Measurements from ENCODE around the gene CHST2. TPM values are rescaled to one million over a fixed set of nuclear protein-coding genes. Genes with fewer than 3 reads are reported as not detected.

CHST2 gene, protein sequence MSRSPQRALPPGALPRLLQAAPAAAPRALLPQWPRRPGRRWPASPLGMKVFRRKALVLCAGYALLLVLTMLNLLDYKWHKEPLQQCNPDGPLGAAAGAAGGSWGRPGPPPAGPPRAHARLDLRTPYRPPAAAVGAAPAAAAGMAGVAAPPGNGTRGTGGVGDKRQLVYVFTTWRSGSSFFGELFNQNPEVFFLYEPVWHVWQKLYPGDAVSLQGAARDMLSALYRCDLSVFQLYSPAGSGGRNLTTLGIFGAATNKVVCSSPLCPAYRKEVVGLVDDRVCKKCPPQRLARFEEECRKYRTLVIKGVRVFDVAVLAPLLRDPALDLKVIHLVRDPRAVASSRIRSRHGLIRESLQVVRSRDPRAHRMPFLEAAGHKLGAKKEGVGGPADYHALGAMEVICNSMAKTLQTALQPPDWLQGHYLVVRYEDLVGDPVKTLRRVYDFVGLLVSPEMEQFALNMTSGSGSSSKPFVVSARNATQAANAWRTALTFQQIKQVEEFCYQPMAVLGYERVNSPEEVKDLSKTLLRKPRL
- 0.26 TPM for total RNA-seq (2021; ENCODE audit: unreplicated experiment)
- polyA plus RNA-seq (2012; ENCODE audit: insufficient read length): 0.12 TPM
- percentile 12 among the genes with signal in this experiment for Bru-seq, nascent RNA
- percentile 20 among the genes with signal in this experiment for BruChase-seq, experiment 1, labeled RNA remaining after a 2-hour chase
- percentile 26 among the genes with signal in this experiment for BruChase-seq, experiment 2, labeled RNA remaining after a 6-hour chase
- long read RNA-seq: 0 reads

DNA sequence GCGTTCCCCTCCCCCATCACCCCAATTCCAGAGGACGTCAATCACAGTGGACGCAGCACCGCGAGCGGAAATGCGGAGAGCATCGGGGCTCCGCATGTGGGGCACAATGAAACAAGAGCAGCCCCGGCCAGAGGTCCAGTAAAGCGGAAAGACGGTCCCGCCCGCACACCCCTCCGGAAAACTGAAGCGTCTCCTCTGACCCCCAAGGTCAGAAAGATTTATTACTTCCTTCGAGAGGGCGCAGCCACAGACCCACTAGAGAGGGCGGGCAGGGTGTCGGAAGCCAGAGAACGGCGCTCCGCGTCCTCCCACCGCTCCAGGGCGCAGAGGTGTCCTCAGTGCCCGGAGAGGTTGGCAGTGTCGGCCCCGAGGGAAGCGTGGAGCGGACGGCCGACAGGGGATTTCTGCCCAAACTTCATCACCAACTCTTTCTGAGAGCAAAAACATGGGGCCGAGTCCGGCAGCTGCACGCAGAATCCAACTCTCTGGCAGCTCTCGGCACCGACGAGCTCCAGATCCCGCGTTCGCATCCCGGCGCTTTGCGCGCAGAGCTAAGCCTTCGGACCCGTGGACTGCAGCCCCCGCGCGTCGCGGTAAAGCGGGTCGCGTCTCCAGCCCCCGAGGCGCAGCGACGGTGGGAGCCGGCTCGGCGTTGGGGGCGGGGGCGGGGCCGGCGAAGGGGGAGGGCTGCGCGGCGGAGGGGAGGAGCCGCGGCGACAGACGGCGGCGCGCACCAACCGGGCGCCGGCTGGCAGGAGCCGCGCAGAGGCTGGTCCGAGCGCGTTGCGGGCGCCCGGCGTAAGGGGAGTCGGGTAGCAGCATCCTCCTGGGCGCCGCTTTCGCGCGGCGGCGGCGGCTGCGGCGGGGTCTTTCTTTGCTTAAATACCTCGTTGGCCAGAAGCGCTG, at the start of gene CHST2:
Gene CHST2, plus strand, starts transcription at position 763 of the 906 bp plus-strand sequence. CDS start 1,046 bp downstream, outside the sequence.
- CTCF ChIA-PET: no interaction called here

GRCh38 chr3:143070977-143071551, 48.5 kb upstream of the CHST2 start:
- H3K4me3 ChIP-seq (ENCODE audit: low read depth in 2 of 2, low read length in 2 of 2): no peak overlapping the region
- no peaks in the 10 kb centered on the region for H3K9me3 ChIP-seq (ENCODE audit: control insufficient read depth, insufficient read depth, low read depth, low read length)
- ChIA-PET CTCF (no interaction called here), POLR2A (no interaction called here)
- 0 out of 2 replicates have a peak, but pooled peaks have one; percentile 37 for ATAC-seq
- H3K36me3 ChIP-seq (ENCODE audit: control insufficient read depth, insufficient read depth, low read length): no peaks in the 10 kb centered on the region
- no peak for DNase-seq (ENCODE audit: low read depth, low spot score)
- in situ Hi-C loops (cut with HindIII; ENCODE audit: low pct_unique_long_range_greater_than_20kb, low sequenced_read_pairs): no loop called here
- H3K27ac ChIP-seq (ENCODE audit: low read length): no peak overlapping the region
- H3K4me1 ChIP-seq (ENCODE audit: control insufficient read depth, insufficient read depth, low read length): no peaks in the 10 kb centered on the region
- BruUV-seq (replicated peaks): no TSS peak
- H3K27me3 ChIP-seq (ENCODE audit: control insufficient read depth, insufficient read depth, low read length): no peaks in the 10 kb centered on the region
- TF ChIP-seq, protein P1, sequence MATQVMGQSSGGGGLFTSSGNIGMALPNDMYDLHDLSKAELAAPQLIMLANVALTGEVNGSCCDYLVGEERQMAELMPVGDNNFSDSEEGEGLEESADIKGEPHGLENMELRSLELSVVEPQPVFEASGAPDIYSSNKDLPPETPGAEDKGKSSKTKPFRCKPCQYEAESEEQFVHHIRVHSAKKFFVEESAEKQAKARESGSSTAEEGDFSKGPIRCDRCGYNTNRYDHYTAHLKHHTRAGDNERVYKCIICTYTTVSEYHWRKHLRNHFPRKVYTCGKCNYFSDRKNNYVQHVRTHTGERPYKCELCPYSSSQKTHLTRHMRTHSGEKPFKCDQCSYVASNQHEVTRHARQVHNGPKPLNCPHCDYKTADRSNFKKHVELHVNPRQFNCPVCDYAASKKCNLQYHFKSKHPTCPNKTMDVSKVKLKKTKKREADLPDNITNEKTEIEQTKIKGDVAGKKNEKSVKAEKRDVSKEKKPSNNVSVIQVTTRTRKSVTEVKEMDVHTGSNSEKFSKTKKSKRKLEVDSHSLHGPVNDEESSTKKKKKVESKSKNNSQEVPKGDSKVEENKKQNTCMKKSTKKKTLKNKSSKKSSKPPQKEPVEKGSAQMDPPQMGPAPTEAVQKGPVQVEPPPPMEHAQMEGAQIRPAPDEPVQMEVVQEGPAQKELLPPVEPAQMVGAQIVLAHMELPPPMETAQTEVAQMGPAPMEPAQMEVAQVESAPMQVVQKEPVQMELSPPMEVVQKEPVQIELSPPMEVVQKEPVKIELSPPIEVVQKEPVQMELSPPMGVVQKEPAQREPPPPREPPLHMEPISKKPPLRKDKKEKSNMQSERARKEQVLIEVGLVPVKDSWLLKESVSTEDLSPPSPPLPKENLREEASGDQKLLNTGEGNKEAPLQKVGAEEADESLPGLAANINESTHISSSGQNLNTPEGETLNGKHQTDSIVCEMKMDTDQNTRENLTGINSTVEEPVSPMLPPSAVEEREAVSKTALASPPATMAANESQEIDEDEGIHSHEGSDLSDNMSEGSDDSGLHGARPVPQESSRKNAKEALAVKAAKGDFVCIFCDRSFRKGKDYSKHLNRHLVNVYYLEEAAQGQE (IDR thresholded peaks at IDR 0.05; ENCODE audit: insufficient read depth in 1 of 2, low read depth in 2 of 2, low read length in 1 of 2): no peak
- TF ChIP-seq, protein P2, sequence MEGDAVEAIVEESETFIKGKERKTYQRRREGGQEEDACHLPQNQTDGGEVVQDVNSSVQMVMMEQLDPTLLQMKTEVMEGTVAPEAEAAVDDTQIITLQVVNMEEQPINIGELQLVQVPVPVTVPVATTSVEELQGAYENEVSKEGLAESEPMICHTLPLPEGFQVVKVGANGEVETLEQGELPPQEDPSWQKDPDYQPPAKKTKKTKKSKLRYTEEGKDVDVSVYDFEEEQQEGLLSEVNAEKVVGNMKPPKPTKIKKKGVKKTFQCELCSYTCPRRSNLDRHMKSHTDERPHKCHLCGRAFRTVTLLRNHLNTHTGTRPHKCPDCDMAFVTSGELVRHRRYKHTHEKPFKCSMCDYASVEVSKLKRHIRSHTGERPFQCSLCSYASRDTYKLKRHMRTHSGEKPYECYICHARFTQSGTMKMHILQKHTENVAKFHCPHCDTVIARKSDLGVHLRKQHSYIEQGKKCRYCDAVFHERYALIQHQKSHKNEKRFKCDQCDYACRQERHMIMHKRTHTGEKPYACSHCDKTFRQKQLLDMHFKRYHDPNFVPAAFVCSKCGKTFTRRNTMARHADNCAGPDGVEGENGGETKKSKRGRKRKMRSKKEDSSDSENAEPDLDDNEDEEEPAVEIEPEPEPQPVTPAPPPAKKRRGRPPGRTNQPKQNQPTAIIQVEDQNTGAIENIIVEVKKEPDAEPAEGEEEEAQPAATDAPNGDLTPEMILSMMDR (IDR thresholded peaks at IDR 0.05): no peak
- TF ChIP-seq SIN3A (IDR thresholded peaks at IDR 0.05; ENCODE audit: borderline replicate concordance, insufficient read depth, low read depth, low read length): no peak
- no peak for TF ChIP-seq POLR2AphosphoS5 (IDR thresholded peaks at IDR 0.05; ENCODE audit: low read depth, low read length)
- TF ChIP-seq TCF7L2 (IDR thresholded peaks at IDR 0.05; ENCODE audit: low read depth, low read length): no peak
- intact Hi-C loops (cut with micrococcal nuclease; ENCODE audit: unreplicated experiment): no loop called here

More for the DNA sequence above, at the start of gene CHST2:
- DNase-seq (ENCODE audit: low read depth, low spot score) (no peak), ATAC-seq (peak; percentile 92)
- TF ChIP-seq, protein P1 (IDR thresholded peaks at IDR 0.05; ENCODE audit: insufficient read depth in 1 of 2, low read depth in 2 of 2, low read length in 1 of 2): no peak
- no peaks in the 10 kb centered on the region for H3K9me3 ChIP-seq (ENCODE audit: control insufficient read depth, insufficient read depth, low read depth, low read length)
- in situ Hi-C loops (cut with HindIII; ENCODE audit: low pct_unique_long_range_greater_than_20kb, low sequenced_read_pairs): no loop called here
- H3K27ac ChIP-seq (ENCODE audit: low read length): no peak within 1 kb of the TSS
- H3K27me3 ChIP-seq (ENCODE audit: control insufficient read depth, insufficient read depth, low read length): peaks cover 30% of the 10 kb centered on the region
- intact Hi-C loops (cut with micrococcal nuclease; ENCODE audit: unreplicated experiment): no loop called here
- H3K36me3 ChIP-seq (ENCODE audit: control insufficient read depth, insufficient read depth, low read length): no peaks in the 10 kb centered on the region
- POLR2A ChIA-PET: interaction anchor here (0.7 kb wide), 1 partner anchor 111 kb away, joined by 3 read pairs; no protein-coding TSS in a partner anchor
- no peaks in the 10 kb centered on the region for H3K4me1 ChIP-seq (ENCODE audit: control insufficient read depth, insufficient read depth, low read length)
- H3K4me3 ChIP-seq (ENCODE audit: low read depth in 2 of 2, low read length in 2 of 2): peak within 1 kb of the TSS; percentile 54 to 59
- no TSS peak for BruUV-seq (replicated peaks)
